Measurements from ENCODE around the gene PCCA. TPM values are rescaled to one million over a fixed set of nuclear protein-coding genes. Genes with fewer than 3 reads are reported as not detected.
A peak's percentile ranks its signal among the peaks of the same experiment; 100 is the strongest.
"Not testable (repeated sequence)": the region's sequence is repeated elsewhere in the genome, so short reads cannot be mapped to it uniquely, and the experiment has no call there.

The PCCA gene, protein sequence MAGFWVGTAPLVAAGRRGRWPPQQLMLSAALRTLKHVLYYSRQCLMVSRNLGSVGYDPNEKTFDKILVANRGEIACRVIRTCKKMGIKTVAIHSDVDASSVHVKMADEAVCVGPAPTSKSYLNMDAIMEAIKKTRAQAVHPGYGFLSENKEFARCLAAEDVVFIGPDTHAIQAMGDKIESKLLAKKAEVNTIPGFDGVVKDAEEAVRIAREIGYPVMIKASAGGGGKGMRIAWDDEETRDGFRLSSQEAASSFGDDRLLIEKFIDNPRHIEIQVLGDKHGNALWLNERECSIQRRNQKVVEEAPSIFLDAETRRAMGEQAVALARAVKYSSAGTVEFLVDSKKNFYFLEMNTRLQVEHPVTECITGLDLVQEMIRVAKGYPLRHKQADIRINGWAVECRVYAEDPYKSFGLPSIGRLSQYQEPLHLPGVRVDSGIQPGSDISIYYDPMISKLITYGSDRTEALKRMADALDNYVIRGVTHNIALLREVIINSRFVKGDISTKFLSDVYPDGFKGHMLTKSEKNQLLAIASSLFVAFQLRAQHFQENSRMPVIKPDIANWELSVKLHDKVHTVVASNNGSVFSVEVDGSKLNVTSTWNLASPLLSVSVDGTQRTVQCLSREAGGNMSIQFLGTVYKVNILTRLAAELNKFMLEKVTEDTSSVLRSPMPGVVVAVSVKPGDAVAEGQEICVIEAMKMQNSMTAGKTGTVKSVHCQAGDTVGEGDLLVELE
- total RNA-seq (2014; rRNA removed; shearing (Covaris generic); ENCODE audit: low replicate concordance): 1.7 and 4.8 TPM in 2 replicates

DNA sequence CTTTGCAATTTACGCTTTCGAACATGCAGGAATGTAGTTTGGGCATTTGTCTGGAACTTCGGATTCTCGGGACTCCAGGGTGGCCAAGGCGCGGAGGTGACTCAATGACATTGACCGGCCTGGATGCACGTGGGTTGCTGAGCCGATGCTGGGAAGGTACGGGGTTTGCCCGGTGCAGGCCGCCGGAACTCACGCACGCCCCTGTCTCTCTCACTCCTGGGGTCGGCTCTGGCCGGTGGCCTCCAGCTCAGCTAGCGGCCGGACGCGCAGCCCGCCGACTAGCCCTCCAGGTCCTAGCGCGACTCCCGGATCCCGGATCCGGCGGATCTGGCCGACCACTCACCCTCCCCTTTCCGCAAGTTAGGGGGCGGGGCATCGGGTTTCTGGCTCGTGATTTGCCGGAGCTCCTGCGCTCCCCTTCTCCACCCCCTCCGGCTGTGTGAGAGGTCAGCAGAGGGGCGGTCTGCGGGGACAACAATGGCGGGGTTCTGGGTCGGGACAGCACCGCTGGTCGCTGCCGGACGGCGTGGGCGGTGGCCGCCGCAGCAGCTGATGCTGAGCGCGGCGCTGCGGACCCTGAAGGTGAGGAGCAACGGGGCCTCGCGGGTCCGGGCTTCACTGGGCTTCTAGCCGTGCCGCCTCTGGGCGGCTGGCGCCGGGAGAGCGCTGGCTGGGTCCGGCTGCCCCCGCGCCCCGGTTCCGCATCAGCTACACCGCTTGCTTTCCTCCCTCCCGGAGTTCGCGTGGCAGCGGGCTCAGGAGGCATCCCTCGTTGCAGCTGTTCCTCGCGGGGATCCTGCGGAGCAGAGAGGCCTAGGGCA lies at the start of gene PCCA:
Gene PCCA, plus strand, starts transcription at position 450 of the 821 bp plus-strand sequence. Its CDS starts 28 bp downstream, at position 478.
- in situ Hi-C loops (cut with HindIII; ENCODE audit: low pct_unique_long_range_greater_than_20kb, low sequenced_read_pairs): no loop called here

DNA sequence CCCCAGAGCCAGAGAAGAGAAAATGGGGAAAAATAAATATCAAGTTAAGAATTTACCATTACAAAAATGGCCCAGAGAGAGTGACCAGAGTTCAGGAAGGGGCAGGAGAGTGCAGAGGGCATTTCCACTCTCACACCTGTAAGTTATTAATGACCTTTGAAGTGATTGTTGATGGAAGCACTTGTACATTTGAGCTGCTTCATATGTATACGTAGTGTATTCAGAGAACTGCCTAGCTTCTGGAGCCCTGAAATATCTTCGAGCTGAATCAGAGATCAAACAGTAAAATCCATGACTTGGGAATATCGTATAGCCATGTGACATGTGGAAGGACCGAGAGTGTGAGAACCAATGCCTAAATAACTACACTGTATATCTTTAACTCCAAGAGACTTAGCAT lies 49.2 kb upstream of the PCCA start:
- no peak for DNase-seq (ENCODE audit: low read depth)
- in situ Hi-C loops (cut with HindIII; ENCODE audit: low pct_unique_long_range_greater_than_20kb, low sequenced_read_pairs): no loop called here

More for the DNA sequence above, at the start of gene PCCA:
- DNase-seq (ENCODE audit: low read depth): peak; percentile 93

DNA sequence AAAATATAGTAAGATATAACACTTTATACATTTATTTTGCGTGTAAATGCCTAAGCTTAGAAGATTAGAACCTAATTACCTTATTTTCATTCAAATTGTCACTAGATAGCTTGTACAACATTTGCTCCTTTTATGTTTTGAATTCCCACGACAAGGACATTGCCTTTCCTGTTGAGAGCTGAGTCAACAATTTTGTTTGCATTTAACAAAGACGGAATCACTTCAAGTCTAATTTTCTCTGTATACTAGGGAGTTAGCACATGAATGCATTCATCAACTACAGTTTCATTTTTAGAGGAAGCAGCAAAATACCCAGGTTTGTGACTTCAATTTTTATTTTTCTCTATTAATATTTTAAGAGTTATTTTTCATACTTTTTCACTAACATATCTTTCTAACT lies 48.7 kb upstream of the PCCA start:
- in situ Hi-C loops (cut with HindIII; ENCODE audit: low pct_unique_long_range_greater_than_20kb, low sequenced_read_pairs): no loop called here
- no peak for DNase-seq (ENCODE audit: low read depth)

DNA sequence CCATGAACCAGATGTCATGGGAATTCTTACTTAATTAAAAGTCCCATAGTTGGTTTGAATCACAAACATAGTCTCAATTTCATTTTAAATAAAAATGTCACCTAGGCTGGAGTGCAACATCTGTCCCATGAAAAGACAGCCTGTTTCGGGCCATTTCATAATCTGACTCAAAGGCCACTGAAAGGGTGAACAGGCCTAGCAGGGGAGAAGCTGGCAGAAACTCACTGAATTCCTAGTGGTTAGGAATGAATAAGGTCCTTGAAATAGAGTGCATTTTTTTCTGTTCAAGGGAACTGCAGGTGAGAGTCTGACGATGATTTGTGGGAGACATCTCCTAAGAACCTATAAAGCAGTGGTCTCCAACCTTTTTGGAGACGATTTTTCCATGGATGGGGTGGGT lies 44.0 kb upstream of the PCCA start:
- in situ Hi-C loops (cut with HindIII; ENCODE audit: low pct_unique_long_range_greater_than_20kb, low sequenced_read_pairs): no loop called here
- no peak for DNase-seq (ENCODE audit: low read depth)

DNA sequence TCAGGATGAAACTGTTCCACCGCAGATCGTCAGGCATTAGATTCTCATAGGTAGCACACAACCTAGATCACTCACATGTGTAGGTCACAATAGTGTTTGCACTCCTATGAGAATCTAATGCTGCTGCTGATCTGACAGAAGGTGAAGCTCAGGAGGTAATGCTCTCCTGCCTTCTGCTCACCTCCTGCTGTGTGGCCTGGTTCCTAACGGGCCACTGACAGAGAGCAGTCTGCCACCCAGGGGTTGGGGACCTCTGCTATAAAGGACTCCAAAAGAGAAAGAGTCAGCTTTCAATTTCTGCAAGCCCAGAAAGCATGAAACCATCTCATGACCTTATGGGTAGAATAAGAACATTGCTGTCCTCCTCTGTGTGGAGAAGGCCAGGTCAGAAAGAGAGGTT lies 43.5 kb upstream of the PCCA start:
- no peak for DNase-seq (ENCODE audit: low read depth)
- in situ Hi-C loops (cut with HindIII; ENCODE audit: low pct_unique_long_range_greater_than_20kb, low sequenced_read_pairs): no loop called here

DNA sequence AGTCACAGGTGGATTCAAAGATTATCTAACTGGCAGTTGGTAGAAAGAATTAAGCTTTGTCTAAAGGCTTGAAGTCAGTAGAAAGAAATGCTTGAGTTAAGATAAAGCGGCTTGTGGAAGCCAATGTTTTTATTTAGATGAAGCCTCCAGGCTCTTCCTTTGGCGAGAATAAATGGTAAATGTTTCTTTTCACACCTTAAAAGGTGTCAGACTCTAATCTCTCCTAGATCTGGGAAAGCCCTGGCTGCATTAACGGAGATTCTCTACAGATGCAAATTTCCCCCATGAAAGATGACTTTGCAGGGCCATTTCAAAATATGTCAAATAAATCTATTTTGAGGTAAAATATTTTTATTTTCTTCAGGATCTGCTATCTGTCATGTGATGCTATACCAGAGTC lies 37.8 kb upstream of the PCCA start:
- DNase-seq (ENCODE audit: low read depth): no peak
- in situ Hi-C loops (cut with HindIII; ENCODE audit: low pct_unique_long_range_greater_than_20kb, low sequenced_read_pairs): no loop called here

DNA sequence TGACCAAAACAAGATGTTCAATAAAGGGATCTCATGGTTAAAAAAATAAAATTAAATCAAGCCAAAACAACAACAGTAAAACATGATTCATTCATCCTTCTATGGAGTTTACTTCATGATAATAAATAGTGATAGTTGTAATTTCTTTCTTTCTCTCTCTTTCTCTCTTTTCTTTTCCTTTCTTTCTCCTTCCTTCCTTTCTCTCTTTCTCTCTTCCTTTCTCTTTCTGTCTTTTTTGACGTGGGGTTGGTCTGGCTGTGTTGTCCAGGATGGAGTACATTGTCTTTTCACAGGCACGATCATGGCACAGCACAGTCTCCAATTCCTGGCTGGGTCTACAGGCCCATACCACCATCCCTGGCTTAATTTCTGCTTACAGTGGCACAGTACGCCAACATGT lies 29.1 kb upstream of the PCCA start:
- DNase-seq (ENCODE audit: low read depth): no peak
- in situ Hi-C loops (cut with HindIII; ENCODE audit: low pct_unique_long_range_greater_than_20kb, low sequenced_read_pairs): no loop called here

DNA sequence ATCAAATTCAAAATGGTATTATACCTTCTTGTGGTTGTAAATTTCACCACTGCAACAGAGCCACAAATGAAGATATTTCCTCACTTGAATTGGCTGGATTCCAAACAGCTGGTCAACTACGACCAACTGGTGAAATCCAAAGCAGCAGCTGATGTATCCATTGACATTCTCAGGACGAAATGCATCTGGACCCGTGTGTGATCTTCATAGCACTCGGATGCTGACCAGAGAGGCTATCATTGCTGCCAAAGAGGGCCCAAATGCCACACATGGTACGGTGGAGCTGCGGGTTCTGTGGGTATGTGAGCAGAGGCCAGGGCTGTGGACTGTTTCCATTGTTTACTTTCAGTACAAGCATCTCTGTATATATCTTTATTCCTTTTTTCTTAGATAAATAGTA lies 25.6 kb upstream of the PCCA start:
- no peak for DNase-seq (ENCODE audit: low read depth)
- in situ Hi-C loops (cut with HindIII; ENCODE audit: low pct_unique_long_range_greater_than_20kb, low sequenced_read_pairs): no loop called here

DNA sequence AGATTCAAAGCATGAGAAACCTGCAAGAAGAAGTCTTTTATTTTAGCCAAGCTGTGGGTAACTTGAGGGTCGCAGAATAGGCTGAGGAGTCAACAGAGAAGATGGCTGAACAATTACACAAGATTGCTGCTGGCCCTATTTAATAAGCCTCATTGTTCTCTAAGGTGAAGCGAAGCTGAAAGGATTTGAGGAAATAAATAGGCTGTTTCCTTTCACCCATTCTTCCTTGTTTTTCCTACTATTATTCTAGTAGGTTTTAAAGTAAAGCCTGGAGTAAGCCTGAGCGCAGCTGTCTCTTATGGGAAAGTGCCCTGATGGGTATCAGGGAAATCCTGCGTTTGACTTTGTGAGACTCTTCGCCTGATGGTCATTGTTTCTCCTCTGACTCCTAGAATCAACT lies 25.0 kb upstream of the PCCA start:
- no peak for DNase-seq (ENCODE audit: low read depth)
- in situ Hi-C loops (cut with HindIII; ENCODE audit: low pct_unique_long_range_greater_than_20kb, low sequenced_read_pairs): no loop called here

DNA sequence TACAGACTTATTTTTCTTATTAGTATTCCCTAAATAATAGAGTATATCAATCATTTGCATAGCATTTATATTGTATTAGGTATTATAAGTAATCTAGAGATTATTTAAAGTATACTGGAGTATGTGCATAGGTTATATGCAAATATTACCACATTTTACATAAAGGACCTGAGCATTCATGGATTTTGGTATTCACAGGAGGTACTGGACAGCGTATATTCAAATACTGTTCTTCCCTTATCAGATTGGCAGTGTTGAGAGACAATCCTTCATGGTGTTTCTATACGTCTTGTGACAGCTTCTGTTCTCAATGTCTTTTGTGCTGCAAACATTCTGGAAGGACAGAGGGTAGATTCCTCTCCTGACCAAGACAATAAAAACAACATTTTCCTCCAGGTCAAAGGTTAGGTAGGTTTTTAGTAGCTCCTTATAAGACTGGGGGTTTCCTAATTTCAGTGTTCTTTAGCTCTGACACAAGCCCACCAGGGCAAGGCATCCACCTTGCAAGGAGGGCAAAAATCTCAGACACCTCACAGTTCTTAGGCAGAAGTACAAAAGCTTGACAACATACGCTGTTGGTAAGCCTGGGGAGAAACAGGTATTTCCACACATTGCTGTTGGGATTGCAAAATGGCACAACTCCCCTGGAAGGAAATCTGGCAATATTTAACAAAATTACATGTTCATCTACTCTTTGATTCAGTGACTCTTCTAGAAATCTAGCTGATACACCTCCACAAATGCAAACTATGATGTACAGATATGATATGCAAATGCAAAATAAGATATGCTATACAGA lies 20.6 kb upstream of the PCCA start:
- in situ Hi-C loops (cut with HindIII; ENCODE audit: low pct_unique_long_range_greater_than_20kb, low sequenced_read_pairs): no loop called here

DNA sequence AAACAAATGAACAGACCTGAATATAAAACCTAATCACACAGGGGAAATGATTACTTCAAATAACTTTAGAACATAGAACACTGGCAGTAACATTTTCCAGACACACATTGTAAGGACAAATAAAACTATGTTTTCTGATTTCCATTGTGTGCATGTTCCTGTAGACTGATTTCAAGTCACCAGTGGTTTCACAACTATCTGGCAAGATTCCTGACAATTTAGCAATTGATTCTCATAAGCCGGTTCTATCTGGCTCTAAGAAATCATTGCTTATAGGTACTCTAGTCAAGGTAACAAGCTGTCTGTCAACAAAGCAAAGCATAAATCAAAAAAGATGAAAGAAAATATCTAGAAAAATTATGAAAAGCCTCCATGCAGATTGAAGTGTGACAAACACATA lies 19.6 kb upstream of the PCCA start:
- no peak for DNase-seq (ENCODE audit: low read depth)
- in situ Hi-C loops (cut with HindIII; ENCODE audit: low pct_unique_long_range_greater_than_20kb, low sequenced_read_pairs): no loop called here

More for the DNA sequence above, 20.6 kb upstream of the PCCA start:
- no peak for DNase-seq (ENCODE audit: low read depth)

DNA sequence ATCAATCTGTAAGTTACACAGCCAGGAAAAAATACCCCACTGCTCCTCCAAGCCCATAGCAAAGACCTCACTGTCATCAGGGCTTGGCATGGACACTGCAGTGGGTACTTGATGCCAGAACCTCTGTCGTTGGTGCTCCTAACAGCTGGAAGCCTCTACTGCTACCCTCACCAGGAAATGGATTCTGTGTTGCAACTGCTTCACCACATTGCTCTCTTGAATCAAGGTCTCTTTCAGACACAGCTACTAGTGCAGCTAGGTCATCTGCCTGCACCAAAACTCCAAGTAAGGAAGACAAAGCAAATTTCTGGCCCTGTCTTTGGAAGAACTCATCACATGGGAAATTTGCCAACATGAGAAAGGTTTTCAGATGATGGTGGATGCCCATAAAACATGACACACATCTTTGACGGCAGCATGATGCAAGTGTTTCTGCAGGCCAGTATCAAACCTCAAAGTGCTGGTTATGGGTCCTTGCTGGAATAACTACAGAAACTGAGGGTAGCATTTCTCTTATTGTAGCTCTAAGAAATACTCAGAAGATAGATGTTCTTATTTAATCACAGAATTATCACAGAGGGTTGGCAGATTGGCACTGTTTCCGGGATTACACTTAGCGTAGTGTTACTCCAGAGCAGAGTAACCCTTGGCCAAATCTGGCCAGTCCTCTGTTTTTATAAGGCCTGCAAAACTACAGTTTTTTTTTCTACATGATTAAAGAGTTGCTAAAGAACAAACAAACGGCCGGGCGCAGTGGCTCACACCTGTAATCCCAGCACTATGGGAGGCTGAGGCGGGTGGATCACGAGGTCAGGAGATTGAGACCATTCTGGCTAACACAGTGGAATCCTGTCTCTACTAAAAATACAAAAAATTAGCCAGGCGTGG lies 12.9 kb upstream of the PCCA start:
- in situ Hi-C loops (cut with HindIII; ENCODE audit: low pct_unique_long_range_greater_than_20kb, low sequenced_read_pairs): no loop called here
- DNase-seq (ENCODE audit: low read depth): no peak

DNA sequence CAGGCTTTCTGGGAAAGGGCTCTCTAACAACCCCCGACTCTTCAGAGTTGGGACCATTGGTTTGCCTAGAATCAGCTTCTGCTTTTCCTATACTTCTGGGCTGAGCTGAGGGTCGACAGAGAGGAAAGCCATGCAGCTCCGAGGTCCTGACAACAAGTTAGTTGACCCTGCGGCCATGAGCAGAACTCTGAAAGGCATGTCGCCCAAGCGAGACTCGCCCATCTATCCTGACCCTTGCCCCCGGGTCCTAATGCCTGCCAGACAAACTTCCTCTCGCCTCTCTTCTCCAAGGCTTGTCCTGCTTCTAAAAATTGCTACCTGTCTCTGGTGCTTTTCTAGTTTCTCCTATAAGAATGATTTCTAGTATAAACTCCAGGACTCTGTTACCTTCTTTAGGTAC lies 9.9 kb upstream of the PCCA start:
- DNase-seq (ENCODE audit: low read depth); in situ Hi-C loops (cut with HindIII; ENCODE audit: low pct_unique_long_range_greater_than_20kb, low sequenced_read_pairs): not testable (repeated sequence)

DNA sequence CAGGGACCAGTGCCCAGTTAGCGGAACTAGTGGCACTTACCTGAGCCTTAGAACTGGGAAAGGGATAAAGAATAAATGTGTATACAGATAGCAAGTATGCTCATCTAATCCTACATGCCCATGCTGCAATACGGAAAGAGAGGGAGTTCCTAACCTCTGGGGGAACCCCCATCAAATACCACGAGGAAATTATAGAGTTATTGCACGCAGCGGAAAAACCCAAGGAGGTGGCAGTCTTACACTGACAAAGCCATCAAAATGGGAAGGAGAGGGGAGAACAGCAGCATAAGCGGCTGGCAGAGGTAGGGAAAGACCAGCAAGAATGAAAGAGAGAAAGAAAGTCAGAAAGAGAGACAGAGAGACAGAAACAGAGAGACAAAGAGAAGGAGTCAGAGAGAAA lies 5.5 kb upstream of the PCCA start:
- in situ Hi-C loops (cut with HindIII; ENCODE audit: low pct_unique_long_range_greater_than_20kb, low sequenced_read_pairs); DNase-seq (ENCODE audit: low read depth): not testable (repeated sequence)

DNA sequence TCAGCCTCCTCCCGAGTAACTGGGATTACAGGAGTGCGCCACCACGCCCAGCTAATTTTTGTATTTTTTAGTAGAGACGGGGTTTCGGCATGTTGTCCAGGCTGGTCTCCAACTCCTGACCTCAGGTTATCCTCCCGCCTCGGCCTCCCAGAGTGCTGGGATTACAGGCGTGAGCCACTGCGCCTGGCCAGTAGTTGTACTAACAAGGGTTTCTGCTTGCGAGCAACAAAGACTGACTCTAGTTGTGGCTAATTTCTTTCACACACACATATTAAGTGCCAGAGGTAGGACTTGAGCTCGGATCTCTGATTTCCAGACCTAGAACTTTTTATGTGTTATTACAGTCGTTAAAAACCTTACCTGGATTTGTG lies 635 bp upstream of the PCCA start:
- no peak for DNase-seq (ENCODE audit: low read depth)
- in situ Hi-C loops (cut with HindIII; ENCODE audit: low pct_unique_long_range_greater_than_20kb, low sequenced_read_pairs): no loop called here

DNA sequence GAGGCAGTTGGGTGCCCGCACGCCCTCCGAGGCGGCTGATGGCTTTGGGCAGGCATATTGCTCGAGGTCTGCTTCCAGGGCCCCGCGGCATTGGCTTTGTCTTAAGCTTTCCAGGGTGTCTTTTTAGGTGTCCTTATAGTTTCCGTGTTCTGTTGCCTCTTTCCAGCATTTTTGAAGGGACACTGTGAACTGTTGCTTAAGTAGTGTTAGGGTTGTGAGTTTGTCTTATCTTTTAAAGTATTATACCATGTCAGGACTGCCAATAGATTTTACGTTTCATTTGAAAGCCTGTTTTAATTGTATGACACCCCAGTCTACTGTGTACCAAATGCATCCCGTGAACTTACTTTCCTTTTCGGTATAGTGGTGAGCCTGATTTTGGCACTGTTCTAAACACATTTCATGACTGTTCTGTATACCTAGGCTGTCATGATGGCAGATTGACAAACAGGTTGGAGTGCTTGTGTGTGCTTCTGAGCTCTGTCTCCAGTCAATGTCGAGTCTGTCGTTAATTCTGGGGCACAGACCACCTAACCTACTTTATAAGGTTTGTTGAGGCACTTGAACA lies 656 bp downstream of the PCCA start:
- no peak for DNase-seq (ENCODE audit: low read depth)
- in situ Hi-C loops (cut with HindIII; ENCODE audit: low pct_unique_long_range_greater_than_20kb, low sequenced_read_pairs): no loop called here

DNA sequence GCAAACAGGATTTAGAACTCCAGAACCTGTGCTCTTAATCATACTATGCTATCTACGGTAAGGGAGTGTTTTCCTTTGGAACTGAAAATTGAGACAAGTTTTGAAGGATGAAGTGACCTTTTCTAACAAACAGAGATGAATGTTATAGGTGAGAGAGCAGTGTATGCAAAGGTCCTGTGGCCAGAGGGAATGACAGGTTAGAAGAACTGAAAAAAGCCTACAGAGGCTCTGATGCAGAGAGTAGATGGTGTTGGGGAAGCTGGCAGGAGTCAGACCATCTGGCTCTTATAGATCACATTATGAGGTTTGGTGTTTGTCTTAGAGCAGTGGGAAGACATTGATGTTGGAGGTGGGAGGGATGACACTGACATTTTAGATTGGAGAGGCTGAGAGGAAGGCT lies 2.0 kb downstream of the PCCA start:
- no peak for DNase-seq (ENCODE audit: low read depth)
- in situ Hi-C loops (cut with HindIII; ENCODE audit: low pct_unique_long_range_greater_than_20kb, low sequenced_read_pairs): no loop called here

All from Caki2 (cell line).